HepG2 (cell line): ENCODE results near the gene SCARB2. TPM values are rescaled to one million over a fixed set of nuclear protein-coding genes. Genes with fewer than 3 reads are reported as not detected.

Experiments used
- ATF5 ChIP-seq: sonication (generic); formaldehyde crosslinking; IDR thresholded peaks from 2 replicates; pipeline ENCODE4 v1.4.0; 2020; ENCODE audit warnings: mild to moderate bottlenecking, low read depth, missing genetic modification reagents
- GABPA ChIP-seq, 2 experiments: IDR thresholded peaks; 2 replicates each; pipeline ENCODE4 v1.6.1; 2011 to 2016; ENCODE audit warnings: low read depth in 2 of 2, low read length in 1 of 2, missing biosample characterization in 1 of 2, missing genetic modification characterization in 1 of 2
- GMEB1 ChIP-seq: sonication (generic); formaldehyde crosslinking; IDR thresholded peaks from 2 replicates; pipeline ENCODE4 v1.5.1; 2020; ENCODE audit warnings: missing genetic modification reagents, mild to moderate bottlenecking, borderline replicate concordance
- KAT2B ChIP-seq: fragments of 150-350 bp; IDR thresholded peaks from 2 replicates; pipeline ENCODE4 v1.6.1; 2014; ENCODE audit warnings: low read depth, low read length, borderline replicate concordance
- MNT ChIP-seq: fragments of 450-650 bp; IDR thresholded peaks from 2 replicates; pipeline ENCODE4 v1.6.1; 2016
- NCOR1 ChIP-seq: fragments of 200-600 bp; sonication (generic); IDR thresholded peaks from 2 replicates; pipeline ENCODE4 v1.7.0; 2017; ENCODE audit warnings: antibody characterized with exemption, low read length, borderline replicate concordance
- PRPF4 ChIP-seq: fragments of 200-400 bp; formaldehyde crosslinking; IDR thresholded peaks from 2 replicates; pipeline ENCODE4 v1.6.1; 2016; ENCODE audit warnings: low read length, low read depth; ENCODE audit not compliant: poor library complexity, severe bottlenecking
- THAP11 ChIP-seq: IDR thresholded peaks from 2 replicates; pipeline ENCODE4 v1.6.1; 2016; ENCODE audit warnings: missing biosample characterization, missing genetic modification reagents
- UBTF ChIP-seq: sonication (generic); formaldehyde crosslinking; IDR thresholded peaks from 2 replicates; pipeline ENCODE4 v1.4.0; 2020; ENCODE audit warnings: mild to moderate bottlenecking, missing genetic modification reagents
- ZBTB43 ChIP-seq: sonication (generic); formaldehyde crosslinking; conservative IDR thresholded peaks from 2 replicates; pipeline ENCODE4 v1.4.0; 2020; ENCODE audit warnings: missing genetic modification reagents
- ZEB1 ChIP-seq: IDR thresholded peaks from 2 replicates; pipeline ENCODE4 v1.6.1; 2012; ENCODE audit warnings: mild to moderate bottlenecking, low read depth, inconsistent platforms; ENCODE audit not compliant: insufficient replicate concordance
- ZFY ChIP-seq: sonication (generic); formaldehyde crosslinking; IDR thresholded peaks from 2 replicates; pipeline ENCODE4 v1.4.0; 2020; ENCODE audit warnings: missing genetic modification reagents
- ZMAT5 ChIP-seq: sonication (generic); formaldehyde crosslinking; IDR thresholded peaks from 2 replicates; pipeline ENCODE4 v1.5.0; 2020; ENCODE audit warnings: mild to moderate bottlenecking, low read depth, missing genetic modification reagents, borderline replicate concordance
- ZNF12 ChIP-seq: sonication (generic); formaldehyde crosslinking; IDR thresholded peaks from 2 replicates; pipeline ENCODE4 v1.5.0; 2020; ENCODE audit warnings: missing genetic modification reagents
- ZNF496 ChIP-seq: sonication (generic); formaldehyde crosslinking; IDR thresholded peaks from 2 replicates; pipeline ENCODE4 v1.8.1; 2023; ENCODE audit warnings: mild to moderate bottlenecking, moderate library complexity, missing genetic modification reagents; ENCODE audit not compliant: insufficient replicate concordance
- ZNF562 ChIP-seq: sonication (generic); formaldehyde crosslinking; IDR thresholded peaks from 2 replicates; pipeline ENCODE4 v1.8.0; 2022; ENCODE audit warnings: missing genetic modification reagents, borderline replicate concordance
- ZNF572 ChIP-seq: sonication (generic); formaldehyde crosslinking; IDR thresholded peaks from 2 replicates; pipeline ENCODE4 v1.5.1; 2020; ENCODE audit warnings: mild to moderate bottlenecking, missing genetic modification reagents
- ZNF800 ChIP-seq: sonication (generic); formaldehyde crosslinking; IDR thresholded peaks from 2 replicates; pipeline ENCODE4 v1.4.0; 2020; ENCODE audit warnings: missing genetic modification reagents
- polyA plus RNA-seq, 8 experiments: library from polyadenylated mRNA; depleted of rRNA in 3 of 8; stranded (reverse) in 7 of 8; unstranded in 1 of 8; fragments of >200 nt; fragmentation: Illumina TruSeq in 4 of 8; extraction: Trizol in 4 of 8; gene quantifications; 2 replicates each; pipeline versions ENCODE4 v1.2.1 to v1.2.3, GENCODE V29; 2011 to 2016; ENCODE audit warnings: low read depth in 4 of 8, missing spikeins in 1 of 8, mixed read lengths in 1 of 8; ENCODE audit not compliant: insufficient read depth in 1 of 8
- total RNA-seq, 5 experiments: library from RNA; depleted of rRNA; stranded (reverse); fragments of >200 nt; fragmentation: Illumina TruSeq; extraction: Trizol; gene quantifications; 2 replicates each; pipeline ENCODE4 v1.2.3, GENCODE V29; 2016; ENCODE audit warnings: low read depth in 1 of 5

The SCARB2 gene
- total and polyA plus RNA-seq, 2 of the 13 experiments (the other 11 are each of a cell fraction or from before 2014, with no cell fraction given) = 40.6 to 43.4 TPM

GRCh38 chr4:76148142-76148865, 65.3 kb downstream of the SCARB2 start, which contains the start of gene NUP54 (continued):
- TF ChIP-seq ZNF800 (CRISPR knock-in tag) = peak; percentile 43; the same call in 1 of the 2 replicates
- peak; percentile 78 for TF ChIP-seq UBTF
- peak; percentile 45; the same call in 1 of the 2 replicates for TF ChIP-seq ZBTB43 (CRISPR knock-in tag)
- no peak for TF ChIP-seq ZNF496 (CRISPR knock-in tag)
- TF ChIP-seq NCOR1 = peak; percentile 19; the same call in 1 of the 2 replicates
- no peak for TF ChIP-seq ZNF572 (CRISPR knock-in tag)
- TF ChIP-seq GABPA (IDR thresholded peaks at IDR 0.05; ENCODE audit: low read depth, low read length) = peak; percentile 95
- TF ChIP-seq GABPA (CRISPR knock-in tag; IDR thresholded peaks at IDR 0.05; ENCODE audit: low read depth) = peak; percentile 98
- peak; percentile 55; the same call in 1 of the 2 replicates for TF ChIP-seq ZNF12 (CRISPR knock-in tag)
- TF ChIP-seq THAP11 (CRISPR knock-in tag) = peak; percentile 95
- TF ChIP-seq ATF5 (CRISPR knock-in tag) = 0 out of 2 replicates have a peak, but pooled peaks have one; percentile 37
- TF ChIP-seq ZFY (CRISPR knock-in tag) = peak; percentile 98
- TF ChIP-seq MNT = peak; percentile 57
- TF ChIP-seq PRPF4 = no peak
- no peak for TF ChIP-seq ZNF562
- no peak for TF ChIP-seq KAT2B
- no peak for TF ChIP-seq ZMAT5 (CRISPR knock-in tag)
- peak; percentile 87 for TF ChIP-seq GMEB1 (CRISPR knock-in tag)
- no peak for TF ChIP-seq ZEB1
